CD4-positive, alpha-beta T cell (primary cell): Measurements from ENCODE around the gene NKD1. TPM values are rescaled to one million over a fixed set of nuclear protein-coding genes. Genes with fewer than 3 reads are reported as not detected.

Experiments used
- ATAC-seq: fragments of 200-7000 bp; cut with Tn5 transposase; one replicate; pipeline ENCODE4 v1.10.0; 2022; ENCODE audit warnings: mild to moderate bottlenecking; ENCODE audit not compliant: poor library complexity
- CTCF ChIA-PET: fragments of 350-600 bp; sonication (Branson Sonifier 250); formaldehyde crosslinking; loops from one replicate; lab custom pipeline; 2021; ENCODE audit warnings: antibody characterized with exemption, inconsistent platforms; lab: Charles Lee
- POLR2A ChIA-PET: fragments of 350-600 bp; sonication (Branson Sonifier 250); formaldehyde crosslinking; loops from one replicate; lab custom pipeline; 2021; ENCODE audit warnings: antibody characterized with exemption, inconsistent platforms; lab: Charles Lee
- DNase-seq, 14 experiments: peaks; one replicate each; pipeline ENCODE4 v3.0.0-alpha.2; 2013 to 2020; ENCODE audit warnings: mixed read lengths in 2 of 14
- H3K27ac ChIP-seq, 2 donors: one replicate each; pipeline versions ENCODE4 v1.5.1 to v1.7.0; 2013; ENCODE audit warnings: low read length in 2 of 2, low read depth in 1 of 2, mild to moderate bottlenecking in 1 of 2
- H3K27me3 ChIP-seq, 2 experiments: 1 replicate in 1 of 2; 2 replicates in 1 of 2; pipeline versions ENCODE4 v1.6.1 to v1.7.0; 2013; ENCODE audit warnings: low read length in 2 of 2, control low read depth in 1 of 2, mild to moderate bottlenecking in 1 of 2, moderate library complexity in 1 of 2; ENCODE audit not compliant: insufficient read depth in 2 of 2, control insufficient read depth in 1 of 2
- H3K36me3 ChIP-seq: one replicate; pipeline ENCODE4 v1.6.1; 2013; ENCODE audit warnings: low read length, control low read depth; ENCODE audit not compliant: insufficient read depth
- H3K4me1 ChIP-seq: one replicate; pipeline ENCODE4 v1.6.1; 2013; ENCODE audit warnings: low read length, control low read depth; ENCODE audit not compliant: insufficient read depth
- H3K4me3 ChIP-seq: one replicate; pipeline ENCODE4 v1.5.1; 2013; ENCODE audit warnings: mild to moderate bottlenecking, low read length, moderate library complexity
- H3K9me3 ChIP-seq, 2 experiments: 1 replicate in 1 of 2; 2 replicates in 1 of 2; pipeline versions ENCODE4 v1.6.1 to v1.7.0; 2013; ENCODE audit warnings: low read length in 2 of 2, mild to moderate bottlenecking in 2 of 2, control low read depth in 1 of 2, moderate library complexity in 1 of 2; ENCODE audit not compliant: control insufficient read depth in 1 of 2, insufficient read depth in 1 of 2
- H3K27ac Mint-ChIP-seq: one replicate; pipeline ENCODE4 v1.8.0; 2020; ENCODE audit warnings: mixed read lengths
- H3K27me3 Mint-ChIP-seq: one replicate; pipeline ENCODE4 v1.8.0; 2021; ENCODE audit warnings: mixed read lengths
- H3K36me3 Mint-ChIP-seq: one replicate; pipeline ENCODE4 v1.8.0; 2021; ENCODE audit warnings: low read depth, mixed read lengths
- H3K4me1 Mint-ChIP-seq: one replicate; pipeline ENCODE4 v1.8.0; 2021; ENCODE audit warnings: low read depth, mixed read lengths
- H3K4me3 Mint-ChIP-seq: one replicate; pipeline ENCODE4 v1.8.0; 2020; ENCODE audit warnings: mild to moderate bottlenecking, mixed read lengths
- H3K9me3 Mint-ChIP-seq: one replicate; pipeline ENCODE4 v1.8.0; 2020; ENCODE audit warnings: mixed read lengths
- CTCF ChIP-seq: fragments of 200-600 bp; IDR thresholded peaks from one replicate; pipeline ENCODE4 v1.8.0; 2022; ENCODE audit warnings: antibody characterized with exemption, mild to moderate bottlenecking
- intact Hi-C, 2 experiments: fragments of 100-400 bp; cut with DNase I in 1 of 2; cut with micrococcal nuclease in 1 of 2; formaldehyde crosslinking; loops; one replicate each; pipeline versions ENCODE4 v1.15.1 to v1.9.0; 2023 to 2025; cut with DNase I, micrococcal nuclease
- total RNA-seq, 174 experiments: library from RNA in 2 of 174; stranded (reverse) in 2 of 174; gene quantifications; one replicate each; pipeline ENCODE4 v1.2.3 and lab custom pipeline; 2021 to 2026

NKD1 gene
- total RNA-seq, 2 experiments from 2014 or later: 6.1 to 9.8 TPM

DNA sequence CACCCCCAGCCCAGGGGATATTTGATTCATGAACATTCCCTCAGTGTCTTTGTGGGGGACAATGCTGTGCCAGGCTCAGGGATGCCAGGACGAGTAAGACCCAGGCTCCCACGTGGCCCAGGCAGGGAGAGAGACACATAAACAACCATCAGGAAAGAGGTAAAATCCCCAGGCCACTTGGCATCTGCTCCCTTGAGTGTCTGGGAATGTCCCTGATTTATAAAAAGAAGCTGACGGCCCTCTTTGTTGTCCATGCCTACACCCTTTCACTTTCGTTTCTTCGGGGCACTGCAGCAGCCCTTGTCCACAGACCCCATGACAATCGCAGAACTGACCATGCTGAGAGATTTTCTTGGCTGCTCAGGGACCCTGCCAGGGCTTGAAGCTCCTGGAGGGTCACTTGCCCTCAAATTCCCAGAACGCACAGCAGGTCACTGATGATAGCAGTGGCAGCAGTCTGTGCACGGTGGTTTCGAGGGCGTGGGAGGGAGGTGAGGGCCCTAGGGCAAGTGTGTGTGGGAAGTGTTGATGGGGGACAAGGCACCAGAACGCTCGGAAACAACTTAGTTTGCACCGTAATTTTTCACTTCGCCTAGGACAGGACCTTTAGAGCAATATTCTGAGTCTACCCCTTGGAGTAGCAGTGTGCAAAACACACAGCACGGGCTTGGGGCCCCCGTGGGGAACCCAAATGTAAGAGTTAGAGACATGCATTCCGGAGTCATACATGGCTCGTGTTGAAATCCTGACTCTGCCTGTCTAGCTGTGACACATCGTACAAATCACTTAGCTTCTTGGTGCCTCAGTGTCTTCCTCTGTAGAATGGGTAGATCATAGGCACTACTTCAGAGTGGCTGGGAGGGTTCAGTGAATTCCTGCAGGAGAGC, 149.9 kb downstream of the NKD1 start:
- intact Hi-C loops: loop anchor here in 1 of 2 experiments (2.0 kb wide), 1 partner anchor 13 kb away; no protein-coding TSS in a partner anchor
- peak overlapping the region; percentile 8 to 85 for H3K27ac ChIP-seq
- H3K9me3 Mint-ChIP-seq: no peaks in the 10 kb centered on the region
- CTCF ChIA-PET: interaction anchor here (1.2 to 3.6 kb wide), 3 partner anchors 11 to 33 kb away, joined by 4 to 9 read pairs (median 6); no protein-coding TSS in a partner anchor
- H3K36me3 Mint-ChIP-seq: peaks cover 4% of the 10 kb centered on the region
- H3K36me3 ChIP-seq: peaks cover 5% of the 10 kb centered on the region
- peak; percentile 35 for ATAC-seq
- TF ChIP-seq CTCF: no peak
- peaks cover 64% of the 10 kb centered on the region for H3K4me1 Mint-ChIP-seq
- H3K27ac Mint-ChIP-seq: peak overlapping the region; percentile 87
- DNase-seq: peak in 4 of 14 experiments; percentile 22 to 81 (median 79)
- no peaks in the 10 kb centered on the region for H3K27me3 Mint-ChIP-seq
- H3K4me1 ChIP-seq: peaks cover 72% of the 10 kb centered on the region
- no peaks in the 10 kb centered on the region for H3K27me3 ChIP-seq
- H3K4me3 ChIP-seq: peak overlapping the region; percentile 58
- peak overlapping the region; percentile 86 for H3K4me3 Mint-ChIP-seq
- POLR2A ChIA-PET: interaction anchor here (0.6 to 4.1 kb wide), 10 partner anchors 10 to 512 kb away, joined by 3 to 23 read pairs (median 6); partner anchors contain the start of genes CYLD and SNX20
- H3K9me3 ChIP-seq: no peaks in the 10 kb centered on the region

Other genes with a start within 250 kb of the NKD1 start
- gene BRD7, start 179.4 kb upstream of the NKD1 start, total RNA-seq: 100 to 1,000 TPM in 1 of 2 experiments, 10 to 100 TPM in 1; 95.4 to 103 TPM
- gene SNX20, start 132.9 kb downstream of the NKD1 start, total RNA-seq: 10 to 100 TPM; 26.6 TPM
- 1 to 10 TPM; 4.5 to 5.3 TPM for gene NOD2, start 145.2 kb downstream of the NKD1 start, total RNA-seq
- 100 to 1,000 TPM; 360 to 373 TPM for gene CYLD, start 193.7 kb downstream of the NKD1 start, total RNA-seq